ENCODE results near the gene NOTUM. TPM values are rescaled to one million over a fixed set of nuclear protein-coding genes. Genes with fewer than 3 reads are reported as not detected.

NOTUM gene
- total and polyA plus RNA-seq, 2 experiments from 2014 or later, result 0.29 to 1.6 TPM

GRCh38 chr17:81923302-81924260 is 37.4 kb downstream of the NOTUM start (continued):
- TF ChIP-seq POLR2AphosphoS5 (IDR thresholded peaks at IDR 0.05; ENCODE audit: low read depth), result no peak
- TF ChIP-seq STAT1 (IDR thresholded peaks at IDR 0.05; ENCODE audit: unreplicated experiment), result no peak

- peaks cover 77% of the 10 kb centered on the region for H3K79me2 ChIP-seq (replicated peaks; ENCODE audit: insufficient read depth)
- Mint-ChIP-seq H3K36me3 (ENCODE audit: low read depth) (peaks cover 33% of the 10 kb centered on the region), H3K4me3 (peak overlapping the region; percentile 85), H3K9me3 (no peaks in the 10 kb centered on the region; the same call in 2 of the 3 replicates), H3K4me1 (peaks cover 47% of the 10 kb centered on the region), H3K27ac (peak overlapping the region; percentile 100), H3K27me3 (ENCODE audit: insufficient read depth, low read depth, poor library complexity) (peaks cover 37% of the 10 kb centered on the region)
- no peaks in the 10 kb centered on the region for H3K9me2 ChIP-seq (ENCODE audit: insufficient read depth)
- H3K4me2 ChIP-seq, result peak overlapping the region; percentile 64; the same call in 1 of the 2 replicates
- H3K36me3 ChIP-seq (ENCODE audit: insufficient read depth), result no peaks in the 10 kb centered on the region; the same call in 1 of the 2 replicates
- H4K20me1 ChIP-seq (replicated peaks; ENCODE audit: insufficient read depth), result peaks cover 19% of the 10 kb centered on the region
- H3K4me1 ChIP-seq (ENCODE audit: insufficient read depth), result peaks cover 26% of the 10 kb centered on the region; the same call in 1 of the 2 replicates
- ATAC-seq (no peak), DNase-seq (ENCODE audit: low spot score) (no peak)
- H3K4me3 ChIP-seq, result peak overlapping the region; percentile 53; the same call in 1 of the 2 replicates
- H2AFZ ChIP-seq, result no peak overlapping the region
- H3F3A ChIP-seq (replicated peaks; ENCODE audit: low read depth), result peaks cover 33% of the 10 kb centered on the region
- no peaks in the 10 kb centered on the region for H3K27me3 ChIP-seq (ENCODE audit: insufficient read depth)
- peak overlapping the region; percentile 95 for H3K27ac ChIP-seq (ENCODE audit: low read depth)
- TF ChIP-seq CREB1 (CRISPR knock-in tag; IDR thresholded peaks at IDR 0.05; ENCODE audit: low read depth) (no peak), ZNF462 (CRISPR knock-in tag; IDR thresholded peaks at IDR 0.05) (no peak), EZH2phosphoT487 (IDR thresholded peaks at IDR 0.05; ENCODE audit: unreplicated experiment) (no peak), EZH2 (IDR thresholded peaks at IDR 0.05; ENCODE audit: low read depth, unreplicated experiment) (no peak), REST (IDR thresholded peaks at IDR 0.05; ENCODE audit: unreplicated experiment) (no peak), NANOG (IDR thresholded peaks at IDR 0.05; ENCODE audit: borderline replicate concordance) (no peak), ZNF114 (CRISPR knock-in tag; IDR thresholded peaks at IDR 0.05) (no peak), ZNF331 (CRISPR knock-in tag; IDR thresholded peaks at IDR 0.05; ENCODE audit: low read depth) (no peak), STAT1 (IDR thresholded peaks at IDR 0.05; ENCODE audit: unreplicated experiment) (no peak), CTCF (conservative IDR thresholded peaks at IDR 0.05; ENCODE audit: low read depth in 2 of 2) (no peak)
Observed at GRCh38 chr17:81922566-81923301, 38.3 kb downstream of the NOTUM start.

All from GM23338 (cell line).